ENCODE results near the gene RAB11FIP2. TPM values are rescaled to one million over a fixed set of nuclear protein-coding genes. Genes with fewer than 3 reads are reported as not detected.

RAB11FIP2 gene
- total RNA-seq, 4 donors from 2014 or later, result 40.0 to 98.6 (median 74.4) TPM

- TF ChIP-seq CTCF (IDR thresholded peaks at IDR 0.05), result no peak
- TF ChIP-seq POLR2A (IDR thresholded peaks at IDR 0.05), result no peak
- Histone ChIP-seq H3K27ac (no peak overlapping the region), H3K9me3 (no peaks in the 10 kb centered on the region), H3K27me3 (no peaks in the 10 kb centered on the region), H3K4me1 (no peaks in the 10 kb centered on the region), H3K4me3 (no peak overlapping the region), H3K36me3 (no peaks in the 10 kb centered on the region)
- DNase-seq, result no peak
- intact Hi-C loops (cut with DNase I; ENCODE audit: low total_unique reads), result no loop called here
Observed at GRCh38 chr10:117965984-117966383, 80.8 kb downstream of the RAB11FIP2 start.

- Histone ChIP-seq H3K36me3 (no peaks in the 10 kb centered on the region), H3K4me1 (no peaks in the 10 kb centered on the region), H3K4me3 (no peak overlapping the region), H3K27me3 (no peaks in the 10 kb centered on the region), H3K9me3 (no peaks in the 10 kb centered on the region), H3K27ac (no peak overlapping the region)
- TF ChIP-seq CTCF (IDR thresholded peaks at IDR 0.05), result no peak
- no peak for TF ChIP-seq POLR2A (IDR thresholded peaks at IDR 0.05)
- intact Hi-C loops (cut with DNase I; ENCODE audit: low total_unique reads), result no loop called here
- no peak for DNase-seq
Observed at GRCh38 chr10:117964536-117964935, 82.2 kb downstream of the RAB11FIP2 start.

GRCh38 chr10:117960345-117960935, 86.3 kb downstream of the RAB11FIP2 start:
- no peak overlapping the region for H3K27ac ChIP-seq
- TF ChIP-seq POLR2A (IDR thresholded peaks at IDR 0.05), result no peak
- TF ChIP-seq CTCF (IDR thresholded peaks at IDR 0.05), result no peak
- no peak for DNase-seq
- intact Hi-C loops (cut with DNase I; ENCODE audit: low total_unique reads), result no loop called here
- no peaks in the 10 kb centered on the region for H3K4me1 ChIP-seq
- no peaks in the 10 kb centered on the region for H3K27me3 ChIP-seq
- no peaks in the 10 kb centered on the region for H3K9me3 ChIP-seq
- H3K4me3 ChIP-seq, result no peak overlapping the region
- no peaks in the 10 kb centered on the region for H3K36me3 ChIP-seq

- H3K27me3 ChIP-seq, result no peaks in the 10 kb centered on the region
- intact Hi-C loops (cut with DNase I; ENCODE audit: low total_unique reads), result no loop called here
- TF ChIP-seq POLR2A (IDR thresholded peaks at IDR 0.05), result no peak
- TF ChIP-seq CTCF (IDR thresholded peaks at IDR 0.05), result no peak
- no peak overlapping the region for H3K4me3 ChIP-seq
- no peaks in the 10 kb centered on the region for H3K9me3 ChIP-seq
- DNase-seq, result no peak
- H3K36me3 ChIP-seq, result no peaks in the 10 kb centered on the region
- no peaks in the 10 kb centered on the region for H3K4me1 ChIP-seq
- no peak overlapping the region for H3K27ac ChIP-seq
Observed at GRCh38 chr10:117956972-117957371, 89.8 kb downstream of the RAB11FIP2 start.

- intact Hi-C loops (cut with DNase I; ENCODE audit: low total_unique reads), result no loop called here
- TF ChIP-seq CTCF (IDR thresholded peaks at IDR 0.05) (no peak), POLR2A (IDR thresholded peaks at IDR 0.05) (no peak)
- H3K27me3 ChIP-seq, result no peaks in the 10 kb centered on the region
- no peak overlapping the region for H3K27ac ChIP-seq
- H3K4me3 ChIP-seq, result no peak overlapping the region
- no peaks in the 10 kb centered on the region for H3K9me3 ChIP-seq
- no peaks in the 10 kb centered on the region for H3K4me1 ChIP-seq
- no peaks in the 10 kb centered on the region for H3K36me3 ChIP-seq
- DNase-seq, result no peak
Observed at GRCh38 chr10:117955176-117955575, 91.6 kb downstream of the RAB11FIP2 start.

Measured in uterus (tissue), 4 donors.